ENCODE data around the gene LCN6.

GRCh38 chr9:136728548-136729123, 19.7 kb downstream of the LCN6 start:
- no peak for TF ChIP-seq POLR2A (IDR thresholded peaks at IDR 0.05)
- TF ChIP-seq, protein P1, sequence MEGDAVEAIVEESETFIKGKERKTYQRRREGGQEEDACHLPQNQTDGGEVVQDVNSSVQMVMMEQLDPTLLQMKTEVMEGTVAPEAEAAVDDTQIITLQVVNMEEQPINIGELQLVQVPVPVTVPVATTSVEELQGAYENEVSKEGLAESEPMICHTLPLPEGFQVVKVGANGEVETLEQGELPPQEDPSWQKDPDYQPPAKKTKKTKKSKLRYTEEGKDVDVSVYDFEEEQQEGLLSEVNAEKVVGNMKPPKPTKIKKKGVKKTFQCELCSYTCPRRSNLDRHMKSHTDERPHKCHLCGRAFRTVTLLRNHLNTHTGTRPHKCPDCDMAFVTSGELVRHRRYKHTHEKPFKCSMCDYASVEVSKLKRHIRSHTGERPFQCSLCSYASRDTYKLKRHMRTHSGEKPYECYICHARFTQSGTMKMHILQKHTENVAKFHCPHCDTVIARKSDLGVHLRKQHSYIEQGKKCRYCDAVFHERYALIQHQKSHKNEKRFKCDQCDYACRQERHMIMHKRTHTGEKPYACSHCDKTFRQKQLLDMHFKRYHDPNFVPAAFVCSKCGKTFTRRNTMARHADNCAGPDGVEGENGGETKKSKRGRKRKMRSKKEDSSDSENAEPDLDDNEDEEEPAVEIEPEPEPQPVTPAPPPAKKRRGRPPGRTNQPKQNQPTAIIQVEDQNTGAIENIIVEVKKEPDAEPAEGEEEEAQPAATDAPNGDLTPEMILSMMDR (IDR thresholded peaks at IDR 0.05), result no peak
